CD14-positive monocyte (primary cell): Measurements from ENCODE around the gene CDC45. TPM values are rescaled to one million over a fixed set of nuclear protein-coding genes. Genes with fewer than 3 reads are reported as not detected.

ENCODE experiments used
- DNase-seq, 3 donors: peaks; one replicate each; pipeline ENCODE4 v3.0.0-alpha.2; 2011 to 2022
- H2AFZ ChIP-seq: 2 replicates; pipeline ENCODE4 v1.6.0; 2012; ENCODE audit warnings: mild to moderate bottlenecking, low read depth, low read length, inconsistent platforms; ENCODE audit not compliant: insufficient read depth, poor library complexity, severe bottlenecking
- H3K27ac ChIP-seq, 2 donors: 1 replicate in 1 of 2; 2 replicates in 1 of 2; pipeline ENCODE4 v1.5.1; 2012 to 2013; ENCODE audit warnings: low read length in 2 of 2, control low read depth in 1 of 2, inconsistent platforms in 1 of 2, low read depth in 1 of 2, mild to moderate bottlenecking in 1 of 2
- H3K27me3 ChIP-seq, 2 donors: one replicate each; pipeline versions ENCODE4 v1.6.0 to v1.6.1; 2011 to 2013; ENCODE audit warnings: low read length in 2 of 2; ENCODE audit not compliant: control insufficient read depth in 2 of 2, insufficient read depth in 2 of 2
- H3K36me3 ChIP-seq, 2 donors: replicated peaks in 1 of 2; 1 replicate in 1 of 2; 2 replicates in 1 of 2; pipeline versions ENCODE4 v1.5.1 to v1.6.1; 2012 to 2013; ENCODE audit warnings: low read length in 2 of 2, control low read depth in 1 of 2, inconsistent platforms in 1 of 2, mild to moderate bottlenecking in 1 of 2; ENCODE audit not compliant: insufficient read depth in 2 of 2, control insufficient read depth in 1 of 2
- H3K4me1 ChIP-seq, 2 donors: 1 replicate in 1 of 2; 2 replicates in 1 of 2; pipeline versions ENCODE4 v1.5.1 to v1.6.1; 2012 to 2013; ENCODE audit warnings: low read length in 2 of 2, control low read depth in 1 of 2, inconsistent platforms in 1 of 2, mild to moderate bottlenecking in 1 of 2, moderate library complexity in 1 of 2; ENCODE audit not compliant: insufficient read depth in 2 of 2, control insufficient read depth in 1 of 2
- H3K4me2 ChIP-seq: replicated peaks from 2 replicates; pipeline ENCODE3; 2012; ENCODE audit warnings: low read length, moderate library complexity, mild to moderate bottlenecking; ENCODE audit not compliant: poor library complexity, severe bottlenecking; ENCODE audit errors: extremely low read depth
- H3K4me3 ChIP-seq, 3 experiments: fragments of 200-600 bp in 1 of 3; sonication (generic) in 1 of 3; replicated peaks in 1 of 3; 1 replicate in 2 of 3; 2 replicates in 1 of 3; pipeline ENCODE4 v1.5.1; 2011 to 2013; ENCODE audit warnings: low read length in 3 of 3, mild to moderate bottlenecking in 3 of 3, control low read depth in 2 of 3, low read depth in 2 of 3, inconsistent platforms in 1 of 3, moderate library complexity in 1 of 3
- H3K79me2 ChIP-seq: 2 replicates; pipeline ENCODE4 v1.6.0; 2012; ENCODE audit warnings: mild to moderate bottlenecking, control low read depth, inconsistent platforms, low read length, moderate library complexity; ENCODE audit not compliant: insufficient read depth
- H3K9ac ChIP-seq: 2 replicates; pipeline ENCODE4 v1.6.0; 2017; ENCODE audit warnings: low read length, mild to moderate bottlenecking; ENCODE audit not compliant: insufficient read depth, poor library complexity, severe bottlenecking
- H3K9me3 ChIP-seq, 2 donors: replicated peaks in 1 of 2; 1 replicate in 1 of 2; 2 replicates in 1 of 2; pipeline versions ENCODE4 v1.5.1 to v1.6.1; 2012 to 2013; ENCODE audit warnings: low read length in 2 of 2, control low read depth in 1 of 2; ENCODE audit not compliant: control insufficient read depth in 1 of 2, insufficient read depth in 1 of 2
- H4K20me1 ChIP-seq: 2 replicates; pipeline ENCODE4 v1.6.0; 2012; ENCODE audit warnings: mild to moderate bottlenecking, low read length, control low read depth, moderate library complexity; ENCODE audit not compliant: insufficient read depth
- H3K27ac Mint-ChIP-seq, 7 donors: one replicate each; pipeline ENCODE4 v1.8.0; 2020; ENCODE audit warnings: mild to moderate bottlenecking in 7 of 7, mixed read lengths in 7 of 7, moderate library complexity in 6 of 7, inconsistent platforms in 2 of 7
- H3K27me3 Mint-ChIP-seq, 3 donors: one replicate each; pipeline ENCODE4 v1.8.0; 2021 to 2022; ENCODE audit warnings: low read depth in 3 of 3, mild to moderate bottlenecking in 3 of 3, mixed read lengths in 3 of 3, moderate library complexity in 3 of 3, inconsistent platforms in 1 of 3
- H3K36me3 Mint-ChIP-seq, 2 donors: one replicate each; pipeline ENCODE4 v1.8.0; 2020; ENCODE audit warnings: mixed read lengths in 2 of 2, inconsistent platforms in 1 of 2, mild to moderate bottlenecking in 1 of 2
- H3K4me1 Mint-ChIP-seq: one replicate; pipeline ENCODE4 v1.8.0; 2020; ENCODE audit warnings: mild to moderate bottlenecking, mixed read lengths
- H3K4me3 Mint-ChIP-seq, 2 donors: one replicate each; pipeline ENCODE4 v1.8.0; 2020; ENCODE audit warnings: mild to moderate bottlenecking in 2 of 2, mixed read lengths in 2 of 2, moderate library complexity in 1 of 2
- H3K9me3 Mint-ChIP-seq, 7 donors: one replicate each; pipeline ENCODE4 v1.8.0; 2020 to 2022; ENCODE audit warnings: mixed read lengths in 7 of 7, mild to moderate bottlenecking in 6 of 7, moderate library complexity in 6 of 7, inconsistent platforms in 2 of 7
- CTCF ChIP-seq: fragments of 200-600 bp; IDR thresholded peaks from one replicate; pipeline ENCODE4 v1.8.0; 2022; ENCODE audit warnings: antibody characterized with exemption, mild to moderate bottlenecking
- WGBS: methylation state at CpG from one replicate; pipeline ENCODE4 v1.1.5; 2013; ENCODE audit warnings: missing lambda C conversion rate; ENCODE audit not compliant: insufficient coverage; 5-methylcytosine and 5-hydroxymethylcytosine counted together
- intact Hi-C, 2 donors: fragments of 100-400 bp; cut with micrococcal nuclease; formaldehyde crosslinking; loops; one replicate each; pipeline versions ENCODE4 v1.15.0 to v1.15.1; 2023
- polyA plus RNA-seq, 3 donors: library from polyadenylated mRNA; depleted of rRNA in 1 of 3; unstranded in 2 of 3; stranded (reverse) in 1 of 3; fragments of 300-500 nt in 2 of 3; fragments of >200 nt in 1 of 3; fragmentation: Illumina TruSeq in 2 of 3; gene quantifications; 1 replicate in 2 of 3; 2 replicates in 1 of 3; pipeline ENCODE4 v1.2.3, GENCODE V29; 2012 to 2021

CDC45 gene
- polyA plus RNA-seq, 3 donors: 0.04 TPM; not detected in 2

- Histone ChIP-seq H3K9ac (no peak overlapping the region), H2AFZ (no peak overlapping the region), H3K27me3 (no peaks in the 10 kb centered on the region), H3K27ac (no peak overlapping the region), H3K4me2 (no peak overlapping the region), H3K79me2 (no peaks in the 10 kb centered on the region), H3K4me3 (no peak overlapping the region), H3K4me1 (no peaks in the 10 kb centered on the region), H3K9me3 (no peaks in the 10 kb centered on the region), H3K36me3 (peaks cover 14 to 58% of the 10 kb centered on the region in 2 donors), H4K20me1 (no peaks in the 10 kb centered on the region)
- 100% methylated on average over 4 of the region's 6 CpGs for WGBS
- peaks cover 16 to 61% of the 10 kb centered on the region in 2 donors for H3K36me3 Mint-ChIP-seq
- DNase-seq: no peak
- H3K4me3 Mint-ChIP-seq: no peak overlapping the region
- no peaks in the 10 kb centered on the region for H3K9me3 Mint-ChIP-seq
- no peaks in the 10 kb centered on the region for H3K27me3 Mint-ChIP-seq
- intact Hi-C loops: loop anchor here in 1 of 2 donors (10.0 kb wide), 1 partner anchor 142 kb away; no protein-coding TSS in a partner anchor
- TF ChIP-seq CTCF: no peak
- no peak overlapping the region for H3K27ac Mint-ChIP-seq
- H3K4me1 Mint-ChIP-seq: no peaks in the 10 kb centered on the region
Observed at GRCh38 chr22:19492504-19493174, 12.9 kb downstream of the CDC45 start.

GRCh38 chr22:19494001-19494560 lies 14.4 kb downstream of the CDC45 start:
- Mint-ChIP-seq H3K9me3 (no peaks in the 10 kb centered on the region), H3K36me3 (peaks cover 19 to 66% of the 10 kb centered on the region in 2 donors)

More at GRCh38 chr22:19494001-19494560, 14.4 kb downstream of the CDC45 start:
- H4K20me1 ChIP-seq: no peaks in the 10 kb centered on the region
- Mint-ChIP-seq H3K4me1 (no peaks in the 10 kb centered on the region), H3K27me3 (no peaks in the 10 kb centered on the region), H3K4me3 (no peak overlapping the region), H3K27ac (peak overlapping the region in 3 of 7 donors; percentile 41 to 64 (median 41))
- intact Hi-C loops: loop anchor here in 1 of 2 donors (10.0 kb wide), 1 partner anchor 141 kb away; no protein-coding TSS in a partner anchor
- DNase-seq: no peak
- TF ChIP-seq CTCF: no peak
- WGBS: 99% methylated on average over 8 of the region's 8 CpGs
- H3K79me2 ChIP-seq: no peaks in the 10 kb centered on the region
- no peaks in the 10 kb centered on the region for H3K4me1 ChIP-seq
- peaks cover 21 to 61% of the 10 kb centered on the region in 2 donors for H3K36me3 ChIP-seq
- no peaks in the 10 kb centered on the region for H3K9me3 ChIP-seq
- no peak overlapping the region for H3K27ac ChIP-seq
- no peaks in the 10 kb centered on the region for H3K27me3 ChIP-seq
- H3K9ac ChIP-seq: no peak overlapping the region
- no peak overlapping the region for H2AFZ ChIP-seq
- H3K4me2 ChIP-seq: no peak overlapping the region
- no peak overlapping the region for H3K4me3 ChIP-seq
